GM12873 (cell line): ENCODE measurements around the gene SH2B3.

ENCODE experiments used
- CTCF ChIP-seq: IDR thresholded peaks from 2 replicates; pipeline ENCODE4 v1.5.1; 2012; ENCODE audit warnings: low read depth, mild to moderate bottlenecking, moderate library complexity, low read length, control low read depth; ENCODE audit not compliant: insufficient read depth; ENCODE audit errors: missing control alignments

Gene SH2B3

GRCh38 chr12:111409403-111409779, 3.7 kb downstream of the SH2B3 start:
- no peak for TF ChIP-seq CTCF

GRCh38 chr12:111409780-111410430, 4.2 kb downstream of the SH2B3 start:
- TF ChIP-seq CTCF, result no peak

GRCh38 chr12:111410431-111411184, 4.9 kb downstream of the SH2B3 start:
- TF ChIP-seq CTCF, result no peak

- no peak for TF ChIP-seq CTCF
Measured at GRCh38 chr12:111411185-111411764, 5.6 kb downstream of the SH2B3 start.

- TF ChIP-seq CTCF, result no peak
Measured at GRCh38 chr12:111412007-111412829, 6.5 kb downstream of the SH2B3 start.

GRCh38 chr12:111412830-111413441, 7.2 kb downstream of the SH2B3 start:
- TF ChIP-seq CTCF, result no peak
